GM21825 (cell line): Measurements from ENCODE around the gene WDPCP.
"Not testable (repeated sequence)": the region's sequence is repeated elsewhere in the genome, so short reads cannot be mapped to it uniquely, and the experiment has no call there.

Source experiments
- ATAC-seq: cut with Tn5 transposase; IDR thresholded peaks from one replicate; pipeline ENCODE4 v1.9.1; 2021; ENCODE audit warnings: mild to moderate bottlenecking, moderate library complexity; ENCODE audit not compliant: unreplicated experiment

The WDPCP gene

GRCh38 chr2:63272560-63272959 is 315.7 kb downstream of the WDPCP start:
- ATAC-seq = no peak

DNA sequence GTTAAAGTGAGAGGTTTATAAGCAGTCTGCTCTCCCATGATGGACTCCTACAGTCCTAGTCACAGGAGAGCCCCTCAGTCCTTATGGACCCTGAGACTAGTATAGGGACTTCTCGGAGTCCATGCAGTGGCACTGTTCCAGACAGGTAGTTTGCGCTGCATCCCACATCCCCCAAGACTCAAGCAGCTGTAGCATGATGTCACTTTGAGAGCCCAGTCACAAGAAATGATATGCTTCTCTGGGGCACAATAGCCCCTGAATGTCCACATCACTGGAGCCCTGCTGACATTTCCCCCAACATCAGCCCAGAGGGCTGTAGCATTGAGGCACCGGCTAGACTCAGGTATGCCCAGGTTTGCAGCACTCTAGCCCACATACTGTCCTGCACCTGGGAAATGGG is 317.6 kb downstream of the WDPCP start:
- no peak for ATAC-seq

DNA sequence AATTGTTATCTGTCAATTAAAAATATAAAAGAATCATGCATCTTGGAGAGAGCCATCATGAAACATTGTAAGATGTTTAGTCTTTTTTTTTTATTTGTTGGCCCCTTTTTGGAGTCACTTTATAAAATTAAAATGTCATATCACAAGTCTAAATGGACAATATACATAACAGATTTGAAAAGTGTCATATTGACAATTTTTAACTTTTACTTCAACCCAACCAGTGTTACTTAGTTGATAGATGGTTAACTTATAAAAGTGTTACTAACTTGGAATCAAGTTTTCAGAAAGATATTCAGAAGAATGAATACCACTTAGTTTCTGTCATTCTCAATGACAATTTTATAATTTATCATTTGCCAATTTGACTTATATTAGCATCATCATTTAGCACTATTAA is 319.3 kb downstream of the WDPCP start:
- ATAC-seq = no peak

- ATAC-seq = no peak
These were observed 327.1 kb downstream of the WDPCP start for GRCh38 chr2:63261137-63261621.

DNA sequence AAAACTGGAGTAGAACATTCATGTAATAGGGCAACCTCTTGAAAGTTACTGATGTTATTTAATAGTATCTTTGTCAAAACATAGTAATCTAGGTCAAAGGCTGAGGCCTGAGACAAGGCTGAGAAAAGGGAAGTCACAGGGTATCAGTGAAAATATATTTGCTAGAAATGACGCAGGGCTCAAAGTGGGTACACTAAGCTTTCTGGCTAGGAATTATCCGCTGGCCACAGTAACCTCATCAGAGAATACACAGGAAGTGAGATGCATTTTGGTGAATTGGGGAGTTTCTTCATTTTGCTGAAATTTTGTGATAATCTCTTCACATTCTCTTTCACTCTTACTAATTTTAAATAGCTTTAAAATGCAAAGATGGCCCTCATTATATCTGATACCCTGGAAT is 330.8 kb downstream of the WDPCP start:
- no peak for ATAC-seq

DNA sequence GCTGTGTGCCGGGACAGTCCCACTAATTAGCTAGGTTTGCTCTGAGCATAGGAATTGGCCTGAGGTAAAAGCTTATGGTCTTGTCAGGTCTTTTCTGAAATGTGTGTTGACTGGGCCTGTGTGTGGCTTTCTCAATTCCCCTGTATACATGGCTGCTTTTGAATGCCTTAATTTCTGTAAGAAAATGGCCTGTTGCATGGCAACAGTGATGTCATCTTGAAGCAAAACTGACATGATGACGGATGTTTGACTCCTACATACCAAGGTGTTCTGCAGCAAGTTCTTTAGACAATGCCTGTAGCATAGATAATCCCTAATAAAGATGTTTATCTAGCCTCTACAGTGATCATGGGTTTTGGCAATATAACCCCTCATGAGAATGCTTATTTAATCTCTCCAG is 339.1 kb downstream of the WDPCP start:
- no peak for ATAC-seq

- no peak for ATAC-seq
These were observed 345.5 kb downstream of the WDPCP start for GRCh38 chr2:63242747-63243146.

DNA sequence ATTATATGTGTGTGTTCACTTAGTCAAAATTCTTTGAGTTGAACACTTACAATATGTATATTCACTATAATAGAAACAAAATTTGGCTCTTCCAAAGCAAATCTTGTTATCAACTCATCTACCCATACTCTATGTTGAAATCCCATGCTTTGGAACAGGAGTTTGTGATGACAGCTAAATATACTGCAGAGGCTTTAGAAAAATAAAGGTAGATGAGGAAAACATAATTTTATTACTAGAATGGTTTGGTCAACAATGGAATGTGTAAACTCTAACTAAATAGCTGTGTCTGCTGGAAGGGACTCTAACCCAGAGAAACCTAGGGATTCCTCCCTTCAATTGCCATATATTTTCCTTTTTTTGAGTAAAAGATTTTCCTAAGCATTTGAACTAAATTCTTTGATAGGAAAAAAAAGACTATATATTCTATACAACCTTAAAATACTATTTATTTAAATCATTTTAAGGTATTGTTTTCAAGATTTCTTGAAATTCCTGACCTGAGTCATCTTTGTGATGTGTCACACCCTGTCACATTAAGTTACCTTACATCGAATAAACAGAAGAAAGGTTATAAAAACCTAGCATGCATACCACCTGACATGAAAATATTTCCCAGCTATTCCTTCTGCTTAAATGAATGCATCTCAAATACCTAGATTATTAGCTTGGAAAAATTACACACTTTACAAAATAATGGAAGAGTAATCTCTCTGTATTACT is 362.2 kb downstream of the WDPCP start:
- ATAC-seq = no peak

- ATAC-seq = no peak
These were observed 369.3 kb downstream of the WDPCP start for GRCh38 chr2:63218800-63219526.

DNA sequence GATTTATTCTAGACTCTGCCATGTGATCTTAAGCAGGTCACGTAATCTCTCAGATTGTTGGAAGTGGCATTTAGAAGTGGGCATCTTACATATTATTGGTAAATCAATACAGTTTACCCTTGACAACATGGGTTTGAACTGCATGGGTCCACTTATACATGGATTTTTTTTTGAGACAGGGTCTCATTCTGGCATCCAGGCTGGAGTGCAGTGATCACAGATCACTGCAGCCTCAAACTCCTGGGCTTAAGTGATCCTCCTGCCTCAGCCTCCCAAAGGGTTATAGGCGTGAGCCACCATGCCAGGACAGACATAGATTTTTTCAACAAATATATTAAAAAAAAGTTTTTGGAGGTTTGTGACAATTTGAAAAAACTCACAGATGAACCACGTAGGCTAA is 393.0 kb downstream of the WDPCP start:
- no peak for ATAC-seq

DNA sequence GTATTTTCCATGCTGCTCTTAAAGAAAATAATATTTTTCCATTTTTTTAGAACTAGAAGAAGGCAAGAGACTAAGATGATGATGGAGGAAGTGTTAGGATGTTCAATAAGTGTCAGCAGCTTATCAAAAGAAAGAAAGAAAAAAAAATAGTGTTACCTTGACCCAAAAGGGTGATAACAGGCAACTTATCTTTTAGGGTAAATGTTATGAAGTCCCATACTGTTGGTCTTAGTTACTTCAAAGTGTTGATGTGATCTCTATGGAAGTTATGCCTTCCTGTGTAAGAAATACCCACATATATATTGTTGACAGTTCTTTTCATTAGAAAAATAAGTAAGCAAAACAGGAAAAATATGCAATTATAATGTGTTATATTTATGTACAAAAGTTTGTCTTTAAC is 394.1 kb downstream of the WDPCP start:
- no peak for ATAC-seq

DNA sequence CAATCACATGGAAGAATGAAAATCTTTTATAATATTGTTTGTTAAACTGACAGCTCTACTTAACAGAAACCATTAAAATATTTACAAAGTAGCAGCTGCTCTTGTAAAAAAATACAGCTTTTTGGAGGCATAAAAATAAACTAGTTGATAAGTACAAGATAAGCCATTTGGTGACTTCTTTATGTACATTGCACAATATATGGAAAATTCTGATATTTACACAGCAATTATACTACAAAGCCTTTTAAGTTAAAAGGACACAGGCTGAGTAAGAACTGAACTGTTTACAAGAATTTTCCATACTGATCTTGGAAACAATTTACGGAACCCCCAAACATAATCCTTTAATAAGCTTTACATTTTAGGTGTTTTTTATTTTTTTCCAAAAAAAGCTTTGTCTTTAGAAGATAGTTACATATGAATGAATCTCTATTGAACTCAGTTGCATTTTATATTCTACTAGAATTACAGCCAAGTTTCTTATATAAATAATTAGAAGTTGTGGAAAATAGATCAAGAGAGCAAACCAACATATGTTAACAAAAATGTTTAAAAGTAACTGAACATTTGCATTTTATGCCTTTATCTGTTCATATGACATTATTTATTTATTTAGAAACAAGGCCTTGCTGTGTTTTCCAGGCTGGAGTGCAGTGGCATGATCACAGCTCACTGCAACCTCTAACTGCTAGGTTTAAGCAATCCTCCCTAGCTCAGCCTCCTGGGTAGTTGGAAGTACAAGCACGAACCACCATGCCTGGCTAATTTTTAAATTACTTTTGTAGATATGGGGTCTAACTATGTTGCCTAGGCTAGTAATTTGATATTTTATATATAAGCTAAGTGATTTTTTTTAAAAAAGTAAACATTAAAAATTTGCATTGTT is 395.1 kb downstream of the WDPCP start:
- no peak for ATAC-seq

GRCh38 chr2:63192169-63192888 is 395.9 kb downstream of the WDPCP start:
- no peak for ATAC-seq

DNA sequence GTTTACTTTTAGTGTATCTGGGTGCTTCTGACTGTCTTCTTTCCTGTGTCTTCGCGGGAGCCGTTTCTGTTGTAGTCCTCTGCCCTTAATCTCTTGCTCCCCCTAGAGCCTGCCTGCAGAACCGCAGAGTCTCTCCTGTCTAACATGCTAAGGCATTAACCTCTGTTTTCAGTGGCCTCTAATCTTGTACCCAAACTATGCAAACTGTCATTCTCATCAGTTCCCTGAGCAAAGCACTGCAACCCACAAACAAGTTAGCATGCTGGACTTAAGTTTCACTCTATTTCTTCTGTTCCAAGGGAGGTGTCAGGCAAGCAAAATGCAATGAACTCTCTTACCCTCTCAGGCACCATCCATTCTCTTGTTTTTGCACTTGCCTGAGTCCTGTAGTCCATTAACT is 399.3 kb downstream of the WDPCP start:
- ATAC-seq = no peak

DNA sequence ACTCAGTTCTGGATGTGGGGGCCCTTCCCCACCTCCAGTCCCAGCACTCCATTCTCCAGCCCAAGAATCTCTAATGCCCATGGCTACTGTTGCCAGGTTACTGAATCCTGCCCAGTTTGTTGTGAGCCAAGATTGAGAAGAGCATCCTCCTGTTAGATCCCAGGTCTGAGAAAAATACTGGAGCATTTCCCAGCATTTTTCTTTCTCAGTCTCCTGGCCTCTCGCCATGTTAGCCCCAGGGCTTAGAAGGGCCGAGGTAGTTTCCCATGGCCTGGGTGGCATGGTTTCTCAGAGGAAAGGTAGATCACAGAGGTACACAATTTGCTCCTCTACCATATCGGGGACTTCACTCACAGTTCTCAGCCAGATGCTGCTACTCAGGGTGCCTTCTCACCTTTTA is 401.9 kb downstream of the WDPCP start:
- no peak for ATAC-seq

- ATAC-seq = no peak
These were observed 425.0 kb downstream of the WDPCP start for GRCh38 chr2:63163161-63163820.

DNA sequence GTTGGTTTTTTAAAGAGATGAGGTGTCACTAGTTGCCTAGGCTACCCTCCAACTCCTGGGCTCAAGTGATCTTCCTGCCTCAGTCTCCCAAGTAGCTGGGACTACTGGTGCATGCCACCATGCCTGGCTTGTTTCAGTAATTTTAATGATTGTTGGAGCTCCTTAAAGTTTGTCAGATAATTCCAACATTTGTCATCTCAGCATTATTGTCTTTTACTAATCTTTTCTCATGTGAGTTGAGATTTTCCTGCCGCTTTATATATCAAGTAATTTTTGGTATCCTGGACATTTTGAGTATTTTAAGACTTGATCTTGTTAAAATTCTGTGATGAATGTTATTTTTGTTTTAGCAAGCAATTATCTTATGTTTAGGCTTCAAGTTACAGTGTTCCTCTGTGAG is 429.0 kb downstream of the WDPCP start:
- no peak for ATAC-seq

GRCh38 chr2:63136683-63137082 is 451.6 kb downstream of the WDPCP start:
- not testable (repeated sequence) for ATAC-seq

- ATAC-seq = no peak
These were observed 456.3 kb downstream of the WDPCP start for GRCh38 chr2:63132020-63132419.

DNA sequence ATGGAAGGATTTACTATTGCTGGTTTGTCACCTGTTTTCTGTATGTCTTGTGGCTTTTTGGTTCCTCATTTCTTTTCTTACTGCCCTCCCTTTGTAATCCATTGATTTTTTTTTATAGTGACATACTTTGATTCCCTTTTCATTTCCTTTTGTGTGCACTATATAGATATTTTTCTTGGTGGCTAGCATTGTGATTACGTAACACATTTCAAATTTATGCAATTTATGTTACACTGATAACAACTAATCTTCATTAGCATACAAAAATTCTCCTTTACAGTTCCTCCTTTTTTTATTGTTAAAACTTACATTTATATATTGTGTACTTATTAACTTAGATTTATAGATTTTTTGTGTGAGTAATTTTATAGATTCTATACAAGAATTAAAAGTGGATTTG is 457.1 kb downstream of the WDPCP start:
- no peak for ATAC-seq
